HG03442 (cell line): Measurements from ENCODE around the gene SNRPD3.
"Not testable (repeated sequence)": the region's sequence is repeated elsewhere in the genome, so short reads cannot be mapped to it uniquely, and the experiment has no call there.

ENCODE experiments used
- ATAC-seq: cut with Tn5 transposase; IDR thresholded peaks from one replicate; pipeline ENCODE4 v1.9.1; 2021; ENCODE audit warnings: mild to moderate bottlenecking, moderate library complexity; ENCODE audit not compliant: unreplicated experiment

Gene SNRPD3

DNA sequence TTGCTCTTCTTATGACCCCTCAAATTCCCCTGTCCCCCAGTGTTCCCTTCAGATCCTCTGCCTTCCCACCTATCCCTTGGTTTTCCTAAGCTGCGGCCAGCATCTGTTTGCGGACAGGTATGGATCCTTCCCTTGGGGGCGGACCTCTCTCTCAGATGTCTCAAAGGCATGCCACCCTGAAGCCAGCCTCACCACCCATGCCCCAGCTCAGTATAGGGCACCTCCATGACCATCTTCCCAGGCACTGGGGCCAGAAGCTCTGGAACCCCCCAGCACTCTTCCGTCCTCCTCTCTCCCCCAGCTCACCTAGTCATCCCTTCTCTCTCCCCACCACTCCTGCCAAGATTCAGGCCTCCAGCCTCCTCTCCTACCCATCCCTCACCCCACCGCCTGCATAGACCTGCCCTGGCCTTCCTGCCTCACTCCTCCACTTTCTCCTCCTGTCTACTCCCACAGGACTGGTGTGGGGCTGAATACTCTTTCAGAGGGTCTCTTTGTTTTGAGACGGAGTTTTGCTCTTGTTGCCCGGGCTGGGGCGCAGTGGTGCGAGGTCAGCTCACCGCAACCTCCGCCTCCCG lies 34.9 kb downstream of the SNRPD3 start:
- no peak for ATAC-seq

DNA sequence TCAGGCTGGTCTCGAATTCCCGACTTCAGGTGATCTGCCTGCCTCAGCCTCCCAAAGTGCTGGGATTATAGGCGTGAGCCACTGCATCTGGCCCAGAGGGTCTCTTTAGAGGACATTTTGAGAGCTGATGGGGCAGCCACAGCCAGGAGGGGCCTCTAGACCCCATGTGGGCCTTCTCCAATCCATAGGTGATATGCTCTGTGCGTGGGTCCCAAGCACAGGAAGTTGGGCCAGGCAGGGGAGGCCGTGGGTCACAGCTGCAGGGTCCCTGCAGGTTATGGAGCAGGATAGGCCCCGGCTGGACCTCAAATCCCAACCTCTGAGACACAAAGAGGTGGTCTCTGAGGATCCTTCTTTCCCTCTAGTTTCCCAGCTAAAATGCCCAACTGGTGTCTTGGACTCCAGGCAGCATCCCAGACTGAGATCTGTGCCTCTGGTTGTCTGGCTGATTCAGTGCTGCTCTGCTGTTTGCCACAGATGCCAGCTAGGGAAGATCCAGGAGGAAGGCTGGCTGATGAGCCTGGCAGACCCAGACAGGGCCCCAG lies 35.6 kb downstream of the SNRPD3 start:
- no peak for ATAC-seq

DNA sequence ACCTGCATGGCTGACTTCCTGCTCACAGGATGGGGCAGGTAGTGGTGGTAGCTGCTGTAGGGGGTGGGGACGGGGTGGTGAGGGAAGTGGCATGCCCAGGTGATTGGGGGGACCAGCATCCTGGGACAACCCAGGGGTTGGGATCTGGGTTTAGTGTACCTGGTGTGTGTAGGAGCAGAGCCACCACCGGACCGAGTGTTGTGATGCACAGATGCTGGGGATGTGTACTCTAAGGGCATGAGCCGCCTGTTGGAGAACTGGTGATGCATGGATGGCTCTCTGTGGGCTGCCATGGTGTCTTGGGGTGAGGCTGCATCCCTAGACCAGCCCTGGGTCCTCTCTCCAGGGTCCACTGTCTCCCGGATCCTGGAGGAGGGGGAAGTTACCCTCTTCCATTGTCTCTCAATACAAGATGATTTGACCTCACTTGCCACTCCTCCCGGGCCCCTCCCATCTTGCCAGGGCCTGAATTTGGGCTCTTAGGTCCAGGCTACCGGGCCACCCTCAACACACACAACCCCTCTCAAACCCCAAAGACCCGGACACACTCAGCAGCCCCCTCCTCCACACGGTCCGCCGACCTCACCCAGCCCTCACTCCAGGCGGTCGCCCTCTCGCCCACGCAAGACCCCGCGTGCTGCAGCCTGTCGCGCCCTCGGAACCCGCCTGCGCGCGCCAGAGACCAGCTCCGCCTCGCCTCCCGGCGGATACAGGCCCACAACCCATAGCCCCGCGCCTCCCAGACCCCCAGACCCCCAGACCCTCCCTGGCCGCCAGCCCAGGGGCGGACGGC lies 36.5 kb downstream of the SNRPD3 start:
- peak; percentile 12 for ATAC-seq

- ATAC-seq = peak; percentile 69
Observed at GRCh38 chr22:24592851-24593558, 37.2 kb downstream of the SNRPD3 start, which contains the start of gene LRRC75B. TSS of gene LRRC75B (minus strand) at chr22:24593073. CDS start at chr22:24593039, 34 bp downstream.

GRCh38 chr22:24593559-24593835 lies 37.7 kb downstream of the SNRPD3 start:
- ATAC-seq = not testable (repeated sequence)

GRCh38 chr22:24593836-24594568 lies 38.2 kb downstream of the SNRPD3 start:
- no peak for ATAC-seq

GRCh38 chr22:24594569-24595120 lies 38.8 kb downstream of the SNRPD3 start:
- no peak for ATAC-seq

GRCh38 chr22:24595228-24595627 lies 39.4 kb downstream of the SNRPD3 start:
- ATAC-seq = no peak

DNA sequence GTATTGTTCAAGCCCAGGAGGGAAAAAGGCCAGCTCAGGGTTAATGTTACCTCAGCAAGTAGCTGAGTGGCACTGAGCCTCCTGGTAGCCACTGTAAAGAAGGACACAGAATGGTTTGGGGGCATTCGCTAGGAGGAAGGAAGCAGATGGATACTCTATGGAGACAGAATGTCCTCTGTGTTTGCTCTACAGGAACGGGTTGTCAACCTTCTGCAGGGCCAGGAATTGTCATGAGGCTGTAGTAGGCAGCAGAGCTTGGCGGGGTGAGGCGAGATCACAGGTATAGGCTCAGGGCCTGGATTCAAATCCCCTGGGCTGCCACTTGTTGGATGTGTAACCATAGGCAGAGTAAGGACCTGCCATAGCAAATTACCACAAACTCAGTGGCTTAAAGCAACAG lies 40.1 kb downstream of the SNRPD3 start:
- ATAC-seq = no peak

DNA sequence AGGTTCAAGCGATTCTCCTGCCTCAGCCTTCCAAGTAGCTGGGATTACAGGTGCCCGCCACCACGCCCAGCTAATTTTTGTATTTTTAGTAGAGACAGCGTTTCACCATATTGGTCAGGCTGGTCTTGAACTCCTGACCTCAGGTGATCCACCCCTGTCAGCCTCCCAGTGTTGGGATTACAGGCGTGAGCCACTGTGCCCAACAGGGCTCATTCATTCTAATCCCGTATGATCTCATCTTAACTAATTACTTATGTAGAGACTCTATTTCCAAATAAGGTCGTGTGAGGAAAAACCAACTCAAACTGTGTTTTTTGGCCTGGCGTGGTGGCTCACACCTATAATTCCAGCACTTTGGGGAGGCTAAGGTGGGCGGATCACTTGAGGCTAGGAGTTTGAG lies 41.3 kb downstream of the SNRPD3 start:
- ATAC-seq = not testable (repeated sequence)

- no peak for ATAC-seq
Observed at GRCh38 chr22:24599514-24599913, 43.7 kb downstream of the SNRPD3 start.

- ATAC-seq = not testable (repeated sequence)
Observed at GRCh38 chr22:24599958-24600715, 44.3 kb downstream of the SNRPD3 start.

DNA sequence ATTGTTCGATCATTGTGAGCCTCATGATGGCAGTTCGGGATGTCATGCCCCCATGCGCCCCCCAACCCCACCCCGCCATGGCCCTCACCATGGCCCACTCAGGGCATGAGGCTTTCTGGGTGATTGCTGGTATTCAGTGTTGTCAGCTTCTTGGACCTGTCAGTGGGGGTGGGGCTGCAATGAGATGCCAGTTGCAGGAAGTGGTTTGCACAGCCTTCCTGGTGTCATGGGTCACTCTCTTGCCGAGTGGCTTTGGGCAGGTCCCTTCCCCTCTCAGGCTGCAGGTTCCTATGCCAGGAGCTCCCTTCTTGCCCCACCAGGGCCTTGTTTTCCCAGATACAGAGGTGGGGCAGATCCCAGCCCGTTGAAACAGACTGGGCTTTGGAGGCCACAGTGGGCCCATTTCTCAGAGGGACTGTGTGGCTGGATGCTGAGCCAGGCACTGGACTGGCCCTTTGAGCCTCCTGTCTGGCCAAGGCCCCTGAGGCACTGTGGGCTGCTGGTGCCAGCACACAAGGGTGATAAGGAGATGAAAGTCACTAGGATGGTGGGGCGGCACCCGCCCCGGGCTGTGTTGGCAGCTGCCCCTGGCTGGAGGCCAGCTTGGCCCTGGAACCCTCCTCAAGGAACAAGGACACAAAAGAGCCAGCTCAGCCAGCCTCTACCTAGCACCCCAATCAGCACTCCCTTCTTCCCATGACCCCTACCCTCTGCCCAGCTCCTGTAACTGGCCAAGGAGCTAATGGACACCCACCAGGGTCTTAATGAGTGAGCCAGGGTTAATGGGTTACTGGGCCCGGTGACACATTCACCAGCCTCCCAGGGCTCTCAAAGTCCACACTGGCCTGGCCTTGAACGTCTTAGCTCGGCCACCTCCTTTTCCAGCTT lies 45.7 kb downstream of the SNRPD3 start:
- no peak for ATAC-seq

DNA sequence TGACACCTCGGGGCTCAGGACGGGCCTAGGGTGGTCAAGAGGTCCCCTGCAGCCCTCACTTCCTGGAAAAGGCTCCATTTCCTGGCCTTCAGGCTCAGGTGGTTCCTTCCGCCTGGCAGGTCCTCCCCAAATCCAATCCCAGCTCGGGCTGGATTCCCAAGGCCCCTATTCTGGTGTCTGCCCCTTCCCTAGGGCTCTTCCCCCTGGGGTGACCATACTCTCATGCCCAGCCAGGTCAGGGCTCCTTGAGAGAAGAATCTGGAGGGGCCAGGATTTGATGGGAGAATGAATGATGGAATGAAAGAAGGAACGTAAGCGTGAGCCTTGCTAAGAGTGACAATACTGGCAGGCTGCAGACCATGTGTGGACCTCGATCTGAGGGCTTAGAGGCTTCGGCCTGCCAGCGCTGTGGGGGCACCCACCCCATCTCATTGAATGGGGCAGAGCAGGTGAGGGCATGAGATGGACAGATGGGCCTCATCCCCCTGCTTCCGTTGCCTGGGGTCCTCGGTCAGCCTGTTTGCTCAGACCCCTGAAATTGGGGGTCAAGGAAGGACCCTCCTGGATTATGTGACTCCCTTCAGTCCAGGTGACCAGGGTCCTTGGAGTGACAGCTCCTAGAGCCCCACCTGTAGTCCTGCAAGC lies 46.4 kb downstream of the SNRPD3 start:
- not testable (repeated sequence) for ATAC-seq

DNA sequence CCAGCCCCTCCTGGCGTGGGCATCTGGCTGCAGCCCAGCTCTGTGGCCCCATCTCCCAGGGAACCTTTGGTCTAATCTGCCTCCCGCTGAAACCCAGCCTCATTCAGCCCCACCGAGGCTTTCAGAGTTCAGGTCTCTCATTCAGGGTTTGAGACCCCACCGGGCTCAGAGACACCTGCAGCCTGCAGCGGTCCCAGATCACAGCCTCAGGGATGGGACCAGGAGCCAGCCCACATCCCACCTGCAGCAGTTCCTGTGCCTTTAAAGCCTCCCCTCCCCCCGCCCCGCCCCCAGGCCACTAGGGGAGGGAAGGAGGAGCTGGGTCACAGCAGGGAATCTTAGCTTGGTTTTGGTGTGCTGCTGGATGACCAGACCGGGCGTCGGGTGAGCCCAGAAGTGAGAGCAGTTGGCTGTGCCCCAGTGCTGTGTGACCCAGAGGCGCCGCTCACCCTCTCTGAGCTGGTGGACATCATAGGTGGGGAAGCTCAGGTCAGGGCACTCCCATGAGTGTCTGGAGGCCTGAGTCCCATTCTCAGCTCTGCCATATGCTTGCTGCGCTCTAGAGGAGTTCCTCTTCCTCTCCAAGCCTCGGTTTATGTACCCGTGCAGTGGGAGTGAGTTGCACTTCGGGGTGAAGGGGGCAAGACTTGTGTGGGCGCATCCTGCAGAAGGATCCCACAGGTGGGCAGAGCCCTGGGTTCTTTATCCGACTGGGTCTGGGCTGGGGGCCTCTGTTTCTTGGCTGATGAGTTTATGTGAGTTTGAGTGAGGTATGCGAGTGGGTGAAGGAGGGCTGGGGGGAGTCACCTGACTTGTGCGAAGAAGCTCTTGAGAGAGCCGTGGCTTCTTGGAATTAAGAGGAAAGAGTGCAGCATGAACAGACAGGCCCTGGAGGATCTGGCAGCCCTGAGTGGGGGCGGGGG lies 47.3 kb downstream of the SNRPD3 start, which contains the start of gene GGT1:
Gene GGT1 (plus strand): TSS at position 347 of the 923 bp plus-strand sequence. CDS start 7,889 bp downstream, outside the sequence.
- ATAC-seq = not testable (repeated sequence)

- not testable (repeated sequence) for ATAC-seq
Observed at GRCh38 chr22:24603770-24604629, 48.2 kb downstream of the SNRPD3 start.
